Measurements from ENCODE around the gene ABI2. TPM values are rescaled to one million over a fixed set of nuclear protein-coding genes. Genes with fewer than 3 reads are reported as not detected.
"Not testable (repeated sequence)": the region's sequence is repeated elsewhere in the genome, so short reads cannot be mapped to it uniquely, and the experiment has no call there.

Gene ABI2
- total RNA-seq, 1 experiment from 2014 or later = 141 TPM

DNA sequence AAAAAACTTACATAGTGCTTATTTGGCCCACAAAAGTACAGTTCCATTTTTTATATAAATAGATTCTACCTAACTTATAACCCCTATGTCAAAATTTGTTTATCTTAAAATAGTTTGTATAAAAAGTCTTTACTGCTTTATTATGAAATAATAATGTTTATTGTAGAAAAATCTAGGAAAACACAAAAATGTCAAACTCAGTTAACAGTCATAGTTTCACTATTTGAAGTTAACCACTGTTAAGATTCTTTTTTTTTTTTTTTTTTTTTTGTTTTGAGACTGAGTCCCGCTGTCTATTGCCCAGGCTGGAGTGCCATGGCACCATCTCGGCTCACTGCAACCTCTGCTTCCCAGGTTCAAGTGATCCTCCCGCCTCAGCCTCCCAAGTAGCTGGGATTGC is 26.5 kb upstream of the ABI2 start:
- H3K36me3 Mint-ChIP-seq (ENCODE audit: insufficient read depth in 1 of 3, low read depth in 3 of 3) = peaks cover 6 to 18% (median 12%) of the 10 kb centered on the region in 3 experiments
- no peak overlapping the region for H3K27ac Mint-ChIP-seq
- Histone ChIP-seq H2BK20ac (ENCODE audit: low read depth, low read length, poor library complexity, severe bottlenecking) (no peak overlapping the region), H2BK15ac (ENCODE audit: low read depth, low read length) (no peak overlapping the region), H3K9me3 (ENCODE audit: control insufficient read depth, low read depth, low read length) (no peaks in the 10 kb centered on the region), H4K20me1 (ENCODE audit: control insufficient read depth, insufficient read depth, insufficient read length) (no peaks in the 10 kb centered on the region), H3K23me2 (ENCODE audit: insufficient read length, low read depth, low read length, poor library complexity, severe bottlenecking) (no peaks in the 10 kb centered on the region), H3K18ac (ENCODE audit: insufficient read length, low read depth, low read length) (no peak overlapping the region), H2BK12ac (ENCODE audit: insufficient read length, low read depth, low read length) (no peak overlapping the region), H4K8ac (replicated peaks; ENCODE audit: insufficient read length, low read depth, low read length) (no peak overlapping the region), H3K23ac (ENCODE audit: insufficient read length, low read depth, low read length) (no peak overlapping the region), H3K9ac (ENCODE audit: extremely low read depth, insufficient read length, low read length) (no peak overlapping the region), H3K4me2 (ENCODE audit: insufficient read depth, insufficient read length, low read length) (no peak overlapping the region), H3K79me1 (ENCODE audit: insufficient read depth, low read depth, low read length, poor library complexity, severe bottlenecking) (no peaks in the 10 kb centered on the region), H3K27me3 (ENCODE audit: insufficient read depth, low read length) (no peaks in the 10 kb centered on the region), H3K79me2 (ENCODE audit: insufficient read depth, low read length) (no peaks in the 10 kb centered on the region), H3T11ph (ENCODE audit: low read length) (no peak overlapping the region), H4K91ac (ENCODE audit: insufficient read length, low read depth, low read length) (no peak overlapping the region), H4K5ac (ENCODE audit: insufficient read length, low read depth, low read length) (no peak overlapping the region), H3K4ac (ENCODE audit: low read depth, low read length) (no peak overlapping the region), H2BK5ac (ENCODE audit: insufficient read length, low read length) (no peak overlapping the region), H3K14ac (ENCODE audit: insufficient read depth, low read length) (no peak overlapping the region), H3K56ac (ENCODE audit: insufficient read length, low read depth, low read length) (no peak overlapping the region), H2BK120ac (ENCODE audit: low read depth, low read length, poor library complexity, severe bottlenecking) (no peak overlapping the region), H2AFZ (ENCODE audit: low read length) (no peak overlapping the region), H3K27ac (ENCODE audit: insufficient read length, low read depth, low read length) (no peak overlapping the region), H2AK5ac (ENCODE audit: insufficient read length, low read length) (no peak overlapping the region), H3K4me1 (ENCODE audit: insufficient read depth, low read length) (no peaks in the 10 kb centered on the region)
- no peaks in the 10 kb centered on the region for H3K9me3 Mint-ChIP-seq
- TF ChIP-seq CTCF (conservative IDR thresholded peaks at IDR 0.05) = no peak
- no peak for DNase-seq
- H3K4me3 Mint-ChIP-seq = no peak overlapping the region
- no CpG with 5 or more reads among the region's 3 CpGs for WGBS (ENCODE audit: extremely low coverage, insufficient read length, low lambda C conversion rate)
- H3K27me3 Mint-ChIP-seq (ENCODE audit: low read depth) = no peaks in the 10 kb centered on the region
- H3K4me1 Mint-ChIP-seq = no peaks in the 10 kb centered on the region

GRCh38 chr2:203302586-203302985 is 25.6 kb upstream of the ABI2 start:
- not testable (repeated sequence) for H3K27me3 Mint-ChIP-seq (ENCODE audit: low read depth); H4K91ac ChIP-seq (ENCODE audit: insufficient read length, low read depth, low read length); H3K14ac ChIP-seq (ENCODE audit: insufficient read depth, low read length); H3K9ac ChIP-seq (ENCODE audit: extremely low read depth, insufficient read length, low read length); H3T11ph ChIP-seq (ENCODE audit: low read length); H2BK12ac ChIP-seq (ENCODE audit: insufficient read length, low read depth, low read length); H2AK5ac ChIP-seq (ENCODE audit: insufficient read length, low read length); H3K9me3 ChIP-seq (ENCODE audit: control insufficient read depth, low read depth, low read length); H3K4me3 Mint-ChIP-seq; H3K4me2 ChIP-seq (ENCODE audit: insufficient read depth, insufficient read length, low read length); H3K18ac ChIP-seq (ENCODE audit: insufficient read length, low read depth, low read length); H2BK20ac ChIP-seq (ENCODE audit: low read depth, low read length, poor library complexity, severe bottlenecking); H3K79me1 ChIP-seq (ENCODE audit: insufficient read depth, low read depth, low read length, poor library complexity, severe bottlenecking); H4K8ac ChIP-seq (replicated peaks; ENCODE audit: insufficient read length, low read depth, low read length); H3K4me1 Mint-ChIP-seq; H2BK5ac ChIP-seq (ENCODE audit: insufficient read length, low read length); H3K27ac ChIP-seq (ENCODE audit: insufficient read length, low read depth, low read length); H3K9me3 Mint-ChIP-seq; H3K4me1 ChIP-seq (ENCODE audit: insufficient read depth, low read length); H3K23ac ChIP-seq (ENCODE audit: insufficient read length, low read depth, low read length); H3K4ac ChIP-seq (ENCODE audit: low read depth, low read length); H3K27ac Mint-ChIP-seq; DNase-seq; H3K56ac ChIP-seq (ENCODE audit: insufficient read length, low read depth, low read length); H3K23me2 ChIP-seq (ENCODE audit: insufficient read length, low read depth, low read length, poor library complexity, severe bottlenecking); H3K79me2 ChIP-seq (ENCODE audit: insufficient read depth, low read length); H3K27me3 ChIP-seq (ENCODE audit: insufficient read depth, low read length); H4K20me1 ChIP-seq (ENCODE audit: control insufficient read depth, insufficient read depth, insufficient read length); H2BK15ac ChIP-seq (ENCODE audit: low read depth, low read length); H2BK120ac ChIP-seq (ENCODE audit: low read depth, low read length, poor library complexity, severe bottlenecking); H4K5ac ChIP-seq (ENCODE audit: insufficient read length, low read depth, low read length); H2AFZ ChIP-seq (ENCODE audit: low read length)
- peaks cover 12 to 21% (median 14%) of the 10 kb centered on the region in 3 experiments for H3K36me3 Mint-ChIP-seq (ENCODE audit: insufficient read depth in 1 of 3, low read depth in 3 of 3)
- no CpG with 5 or more reads among the region's 8 CpGs for WGBS (ENCODE audit: extremely low coverage, insufficient read length, low lambda C conversion rate)
